ENCODE measurements around the gene TBCD.
"Not testable (repeated sequence)": the region's sequence is repeated elsewhere in the genome, so short reads cannot be mapped to it uniquely, and the experiment has no call there.

TBCD gene

DNA sequence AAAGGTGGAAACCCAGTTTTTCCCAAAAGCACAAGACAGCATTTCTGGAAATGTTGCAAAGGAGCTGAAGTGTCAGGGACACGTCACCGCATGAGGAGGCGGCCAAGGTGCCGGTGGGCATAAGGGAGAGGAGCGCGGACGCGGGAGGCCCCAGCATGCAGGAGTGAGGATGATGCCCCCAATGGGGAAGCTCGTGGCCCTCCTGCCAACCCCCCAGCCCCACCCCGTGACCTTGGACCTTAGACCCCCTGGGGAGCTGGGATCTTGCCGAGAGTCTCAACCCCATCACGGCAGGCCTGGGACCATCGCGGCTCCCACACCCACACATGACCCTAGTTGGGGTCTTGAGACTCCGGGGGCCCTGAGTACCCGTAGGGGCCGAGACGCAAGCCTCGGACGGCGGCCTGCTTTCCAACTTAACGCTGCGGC is 208.1 kb downstream of the TBCD start:
- DNase-seq = no peak

DNA sequence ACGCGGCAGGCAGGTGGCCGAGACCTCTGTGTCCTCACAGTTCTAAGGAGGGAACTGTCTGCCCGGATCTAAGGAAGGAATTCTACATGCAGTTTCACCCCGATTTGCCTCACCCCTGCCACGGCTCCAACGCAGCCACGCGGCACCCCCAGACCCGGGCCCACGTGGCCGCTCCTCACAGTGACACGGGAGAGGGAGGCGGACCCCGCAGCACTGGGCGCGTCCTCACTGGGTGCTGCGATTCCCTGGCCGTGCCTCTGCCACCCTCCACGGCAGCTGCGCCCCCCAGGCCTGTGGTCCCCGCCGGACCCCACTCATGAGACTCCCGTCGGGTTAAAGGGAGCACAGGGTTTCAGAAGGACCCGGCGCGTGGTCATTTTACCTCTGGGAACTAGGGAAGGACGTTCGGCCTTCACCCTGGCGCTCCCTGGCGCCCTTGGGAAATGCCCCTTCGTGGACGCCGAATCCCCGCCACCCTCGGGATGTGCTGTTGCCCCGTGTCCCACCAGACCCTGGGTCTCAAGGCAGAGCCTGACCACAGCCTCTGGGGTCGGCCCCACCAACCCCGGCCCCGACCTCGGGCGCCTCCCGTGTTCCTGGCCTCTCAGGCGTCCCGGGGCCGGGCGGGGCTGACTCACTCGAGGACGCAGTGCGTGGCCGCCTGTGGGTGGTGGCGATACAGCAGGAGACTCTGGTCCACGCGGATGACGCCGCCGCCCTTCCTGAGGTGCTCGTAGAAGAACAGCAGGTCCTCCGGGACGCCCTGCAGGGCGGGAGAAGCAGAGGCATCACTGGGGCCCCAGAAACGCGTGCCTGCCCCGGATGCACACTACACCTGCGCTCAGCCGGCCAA is 208.8 kb downstream of the TBCD start:
- no peak for DNase-seq

GRCh38 chr17:82961366-82962162 is 209.7 kb downstream of the TBCD start:
- no peak for DNase-seq

GRCh38 chr17:82962163-82962720 is 210.4 kb downstream of the TBCD start:
- no peak for DNase-seq

DNA sequence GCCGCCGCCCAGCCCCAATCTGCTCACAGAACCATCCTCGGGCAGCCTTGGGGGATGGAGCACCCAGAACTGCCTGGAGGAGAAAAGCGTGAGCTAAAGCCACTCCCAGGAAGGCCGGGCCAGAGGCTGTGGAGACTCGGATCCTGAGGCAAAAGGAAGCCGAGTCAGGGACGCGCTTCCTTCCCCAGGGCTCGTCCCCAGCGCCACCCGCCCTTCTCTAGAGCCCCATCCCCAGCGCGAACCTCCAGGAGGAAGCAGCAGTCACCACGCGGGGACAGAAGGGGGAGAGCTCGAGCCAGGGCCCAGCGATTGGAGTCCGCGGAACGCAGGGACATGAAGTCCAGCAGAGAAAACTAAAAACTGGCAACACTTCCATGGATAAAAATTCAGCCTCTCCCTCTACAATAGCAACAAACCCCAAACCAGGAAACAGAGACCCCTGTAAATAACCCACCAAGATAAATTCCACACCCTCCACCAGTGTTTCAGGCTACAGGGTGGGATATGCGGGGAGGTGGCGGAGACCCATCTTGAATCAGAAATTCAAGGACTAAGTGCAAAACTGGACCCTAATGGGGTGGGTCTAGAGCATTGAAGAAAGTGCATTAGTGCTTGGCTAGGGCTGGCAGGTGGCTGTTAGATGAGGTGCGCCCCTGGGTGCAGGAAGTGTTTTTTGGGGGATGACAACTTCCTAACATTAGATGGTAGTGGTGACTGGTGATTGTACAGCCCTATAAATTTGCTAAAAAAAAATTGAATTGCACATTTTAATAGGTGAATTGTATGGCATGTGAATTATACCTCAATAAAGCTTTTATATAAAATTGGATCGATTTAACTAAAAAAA is 211.5 kb downstream of the TBCD start:
- DNase-seq = no peak

DNA sequence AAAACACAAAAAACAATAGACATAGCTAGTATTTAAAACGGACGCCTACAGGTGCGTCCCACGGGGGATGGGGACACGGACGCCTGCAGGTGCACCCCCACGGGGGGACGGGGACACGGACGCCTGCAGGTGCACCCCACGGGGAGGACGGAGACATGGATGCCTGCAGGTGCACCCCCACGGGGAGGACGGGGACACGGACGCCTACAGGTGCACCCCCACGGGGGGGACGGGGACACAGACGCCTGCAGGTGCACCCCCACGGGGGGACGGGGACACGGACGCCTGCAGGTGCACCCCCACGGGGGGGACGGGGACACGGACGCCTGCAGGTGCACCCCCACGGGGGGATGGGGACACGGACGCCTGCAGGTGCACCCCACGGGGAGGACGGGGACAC is 212.6 kb downstream of the TBCD start:
- DNase-seq = not testable (repeated sequence)

- no peak for DNase-seq
These were observed 213.0 kb downstream of the TBCD start for GRCh38 chr17:82964851-82965341.

DNA sequence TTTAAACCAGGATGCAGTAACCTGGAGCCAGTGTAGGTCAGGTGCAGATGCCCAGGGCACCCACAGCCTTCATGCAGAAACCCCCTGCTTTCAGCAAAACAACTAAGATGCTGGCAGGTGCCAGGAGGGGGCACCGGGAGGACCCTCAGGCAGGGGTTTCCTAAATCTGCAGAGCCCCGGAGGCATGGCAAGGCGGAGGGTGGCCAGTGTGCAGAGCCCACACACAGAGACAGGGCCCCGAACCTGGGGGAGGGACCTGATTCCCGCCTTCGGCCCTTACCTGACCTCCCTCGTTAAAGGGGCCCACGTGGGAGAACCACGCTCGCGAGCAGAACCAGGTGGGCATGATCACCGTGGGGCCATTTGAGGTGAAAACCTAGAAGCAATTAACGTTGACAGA is 213.5 kb downstream of the TBCD start:
- DNase-seq = no peak

DNA sequence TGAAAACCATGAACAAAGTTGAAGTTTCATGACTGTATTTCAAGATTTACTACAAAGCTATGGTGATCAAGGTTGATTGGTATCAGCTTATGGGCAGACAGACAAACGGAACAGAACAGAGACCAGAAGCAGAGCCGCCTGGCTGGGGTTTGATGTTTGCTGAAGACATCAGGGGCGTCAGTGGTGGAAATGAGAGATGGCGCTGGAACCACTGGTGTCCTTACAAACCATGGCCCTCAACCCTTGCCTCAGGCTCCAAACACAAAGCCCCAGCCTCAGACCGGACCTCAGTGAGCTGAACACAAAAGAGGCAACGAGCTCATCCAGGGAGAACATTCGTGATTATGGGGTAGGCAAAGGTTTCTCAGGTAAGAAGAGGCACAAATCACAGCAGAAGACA is 214.6 kb downstream of the TBCD start:
- DNase-seq = no peak

- DNase-seq = no peak
These were observed 215.6 kb downstream of the TBCD start for GRCh38 chr17:82967268-82968032.

- DNase-seq = not testable (repeated sequence)
These were observed 216.4 kb downstream of the TBCD start for GRCh38 chr17:82968033-82968841.

DNA sequence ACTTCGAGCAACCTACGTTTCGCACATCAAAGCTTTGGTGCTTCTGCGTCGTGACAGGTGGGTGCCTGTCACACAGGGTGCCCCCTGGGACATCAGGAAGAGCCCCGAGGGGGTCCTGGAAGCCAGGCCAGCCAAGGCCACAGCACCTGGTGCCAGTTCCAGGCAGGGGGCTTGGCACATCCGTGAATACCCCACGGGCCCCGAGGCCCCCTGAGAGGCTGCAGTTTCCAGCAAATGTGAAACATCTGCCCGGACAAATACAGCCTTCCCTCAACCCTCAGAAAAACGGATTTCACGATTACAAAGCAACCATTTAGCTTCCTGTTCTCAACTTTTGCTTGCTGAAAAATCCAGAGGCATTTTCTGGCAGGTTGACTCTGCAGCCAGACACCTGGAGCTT is 218.2 kb downstream of the TBCD start:
- no peak for DNase-seq

GRCh38 chr17:82970818-82971590 is 219.1 kb downstream of the TBCD start:
- DNase-seq = no peak

DNA sequence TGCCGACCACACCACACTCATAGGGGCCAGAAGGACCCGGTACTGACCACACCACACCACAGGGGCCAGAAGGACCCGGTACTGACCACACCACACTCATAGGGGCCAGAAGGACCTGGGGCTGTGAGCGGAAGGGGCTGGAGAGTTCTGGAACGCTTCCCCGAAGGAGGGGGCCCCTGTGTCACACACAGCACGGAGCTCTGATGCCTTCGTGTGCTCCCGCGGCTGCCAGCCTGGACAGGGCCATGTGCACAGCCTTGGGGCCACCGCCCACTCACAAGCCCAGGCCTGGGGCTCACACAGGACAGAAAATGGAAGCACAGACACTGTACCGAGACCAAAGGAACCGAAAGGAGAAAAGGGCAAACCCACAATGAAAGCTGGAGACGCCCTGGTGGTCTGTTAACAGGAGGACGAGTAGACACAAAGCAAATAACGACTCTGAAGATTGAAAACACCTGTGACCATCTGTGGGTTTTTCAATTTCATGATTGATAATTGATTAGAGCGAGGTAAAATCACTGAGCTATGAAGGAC is 221.0 kb downstream of the TBCD start:
- no peak for DNase-seq

- DNase-seq = no peak
These were observed 221.7 kb downstream of the TBCD start for GRCh38 chr17:82973456-82974135.

GRCh38 chr17:82974136-82974952 is 222.5 kb downstream of the TBCD start:
- DNase-seq = no peak

DNA sequence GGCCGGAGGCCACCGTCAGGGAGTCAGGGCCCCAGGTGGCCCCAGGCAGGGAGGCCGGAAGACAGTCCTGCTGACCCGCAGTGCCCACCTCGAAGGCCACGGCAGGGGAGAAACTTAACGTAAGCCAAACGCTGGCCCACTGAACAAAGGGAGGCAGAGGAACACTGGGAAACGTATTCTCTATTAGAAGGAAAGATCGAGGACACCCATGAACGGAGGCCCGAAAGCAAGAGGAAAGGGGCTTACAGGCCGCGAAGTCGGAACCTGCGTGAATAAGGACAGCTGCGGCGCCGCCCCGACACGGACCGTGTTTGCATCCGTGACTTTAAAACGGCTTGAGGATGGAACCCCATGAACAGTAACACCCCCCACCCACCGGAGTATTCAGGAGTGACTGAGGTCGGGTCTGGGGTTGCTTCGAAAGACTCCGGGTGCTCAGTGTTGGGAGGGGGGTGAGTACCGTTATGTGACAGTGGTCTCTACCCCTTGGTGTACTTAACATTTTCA is 225.2 kb downstream of the TBCD start:
- DNase-seq = no peak

GRCh38 chr17:82977606-82978005 is 225.7 kb downstream of the TBCD start:
- no peak for DNase-seq
